Activated CD4-positive, alpha-beta T cell treated with anti-CD3 and anti-CD28 coated beads for 1 hour (primary cell): ENCODE measurements around the gene MEX3D.
A peak's percentile ranks its signal among the peaks of the same experiment; 100 is the strongest.

Experiments used
- DNase-seq: peaks from one replicate; pipeline ENCODE4 v3.0.0-alpha.2; 2020

MEX3D gene

GRCh38 chr19:1514986-1515721, 53.0 kb downstream of the MEX3D start:
- DNase-seq, result no peak

GRCh38 chr19:1514295-1514661, 53.8 kb downstream of the MEX3D start:
- DNase-seq, result no peak

GRCh38 chr19:1513499-1514294, 54.4 kb downstream of the MEX3D start:
- DNase-seq, result peak; percentile 58

GRCh38 chr19:1512671-1513498, 55.2 kb downstream of the MEX3D start, which contains the start of gene ADAMTSL5:
TSS of gene ADAMTSL5 (minus strand) at chr19:1513019. CDS start at chr19:1510943, 2,076 bp downstream.
- DNase-seq, result peak; percentile 37

GRCh38 chr19:1511318-1512317, 56.5 kb downstream of the MEX3D start:
- no peak for DNase-seq

DNA sequence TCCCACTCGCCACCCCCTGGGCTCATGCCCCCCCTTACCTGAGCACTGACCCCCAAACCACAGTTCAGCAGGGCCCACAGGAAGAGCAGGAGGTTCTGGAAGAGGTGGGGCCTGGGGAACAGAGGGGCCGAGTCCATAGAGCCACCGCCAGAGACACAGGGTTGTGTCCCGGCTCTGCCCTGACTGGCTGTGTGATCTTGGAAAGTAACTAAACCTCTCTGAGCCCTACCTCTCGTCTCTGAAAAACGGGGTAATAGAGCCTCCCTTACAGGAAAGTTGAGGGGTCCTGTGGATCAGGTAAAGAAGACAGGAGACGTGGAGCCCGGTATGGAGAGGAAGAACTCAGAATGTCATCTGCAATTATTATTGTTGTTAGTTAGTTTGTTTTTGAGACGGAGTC, 57.3 kb downstream of the MEX3D start:
- no peak for DNase-seq

DNA sequence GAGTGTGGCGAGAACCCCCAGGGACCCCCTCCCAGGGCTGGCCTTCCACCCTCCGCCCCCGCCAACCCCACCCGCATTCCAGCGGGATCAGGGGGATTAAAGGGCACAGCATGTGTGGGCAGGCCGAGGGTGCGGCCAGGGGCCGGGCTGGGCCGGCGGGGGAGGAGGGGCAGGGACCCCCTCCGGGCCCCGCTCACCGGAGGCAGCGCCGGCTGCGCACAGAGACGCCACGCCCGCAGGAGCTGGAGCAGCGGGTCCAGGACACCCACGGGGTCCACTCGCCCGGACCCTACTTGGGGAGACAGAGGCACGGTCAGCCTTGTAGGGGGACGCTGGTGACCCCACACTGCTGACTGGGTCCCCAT, 57.7 kb downstream of the MEX3D start:
- DNase-seq, result no peak

- no peak for DNase-seq
Observed at GRCh38 chr19:1509602-1510441, 58.3 kb downstream of the MEX3D start.

DNA sequence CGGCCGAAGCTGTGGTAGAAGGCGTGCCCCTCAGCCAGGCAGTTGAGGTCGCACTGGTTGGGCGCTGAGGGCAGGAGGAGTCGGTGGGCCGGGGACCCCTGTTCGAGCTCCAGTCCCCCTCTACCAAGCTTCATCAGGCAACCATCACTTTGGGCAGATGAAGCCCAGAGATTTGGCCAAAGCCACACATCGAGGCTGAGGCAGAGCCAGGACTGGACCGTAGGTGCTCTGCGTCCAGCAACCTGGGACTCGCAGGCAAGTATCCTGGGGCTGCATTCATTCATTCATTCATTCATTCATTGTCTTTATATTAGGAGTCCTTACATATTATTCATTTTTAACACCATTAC, 59.6 kb downstream of the MEX3D start:
- no peak for DNase-seq

GRCh38 chr19:1507763-1508506, 60.2 kb downstream of the MEX3D start:
- peak; percentile 88 for DNase-seq

- DNase-seq, result no peak
Observed at GRCh38 chr19:1507192-1507660, 60.9 kb downstream of the MEX3D start.

DNA sequence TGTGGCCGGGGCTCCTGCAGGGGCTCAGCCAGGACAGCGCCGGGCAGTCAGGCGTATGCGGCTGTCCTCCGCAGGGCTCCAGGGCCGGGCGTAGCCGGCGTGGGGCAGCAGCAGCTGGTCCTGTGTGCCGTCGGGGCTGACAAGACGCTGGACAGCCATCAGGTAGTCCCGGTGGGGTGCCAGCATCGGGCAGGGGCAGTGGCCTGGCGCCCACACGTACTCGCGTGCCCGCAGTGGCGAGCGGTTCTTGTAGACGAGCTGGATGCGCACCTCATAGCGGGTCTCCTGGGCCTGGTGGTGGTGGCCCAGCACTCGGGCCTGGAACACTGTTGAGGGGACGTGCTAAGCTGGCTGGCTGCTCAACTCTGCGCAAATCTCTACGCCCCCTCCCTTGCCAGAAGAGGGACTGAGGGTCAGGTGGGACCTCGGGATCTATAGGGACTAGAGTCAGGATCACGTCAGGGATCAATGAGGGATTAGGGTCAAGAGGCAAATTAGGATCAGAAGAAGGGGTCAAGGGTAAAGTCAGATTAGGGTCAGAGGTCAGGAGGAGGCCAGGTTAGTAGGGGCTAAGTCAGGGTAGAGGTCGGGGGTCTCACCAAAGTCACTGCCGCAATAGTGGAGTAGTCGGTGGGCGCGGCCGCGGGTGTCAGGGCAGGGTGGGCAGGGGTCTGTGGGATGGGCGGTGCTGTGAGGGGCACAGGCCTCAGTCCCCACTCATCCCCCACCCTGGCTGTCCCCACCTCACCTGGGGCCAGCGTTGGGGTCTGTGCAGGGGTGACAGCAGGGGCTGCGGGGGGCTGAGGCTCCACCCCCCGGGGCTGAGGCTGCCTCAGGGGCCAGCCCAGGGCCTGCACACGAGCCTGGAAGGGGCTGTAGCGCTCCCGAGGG, 61.9 kb downstream of the MEX3D start:
- DNase-seq, result no peak

DNA sequence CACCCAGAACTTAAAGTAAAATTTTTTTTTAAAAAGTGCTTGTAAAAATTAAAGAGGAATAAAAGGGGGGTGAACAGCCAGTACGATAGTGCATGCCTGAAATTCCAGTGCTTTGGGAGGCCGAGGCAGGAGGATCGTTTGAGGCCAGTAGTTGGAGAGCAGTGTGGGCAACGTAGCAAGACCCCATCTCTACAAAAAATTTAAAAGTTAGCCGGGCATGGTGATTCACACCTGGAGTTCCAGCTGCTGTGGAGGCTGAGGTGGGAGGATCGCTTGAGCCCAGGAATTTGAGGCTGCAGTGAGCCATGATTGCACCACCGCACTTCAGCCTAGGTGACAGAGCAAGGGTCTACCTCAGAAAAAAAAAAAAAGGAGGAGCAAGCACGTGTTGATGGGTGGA, 63.1 kb downstream of the MEX3D start:
- no peak for DNase-seq
